Endothelial cell of umbilical vein (primary cell): ENCODE measurements around the gene SMAD3. TPM values are rescaled to one million over a fixed set of nuclear protein-coding genes. Genes with fewer than 3 reads are reported as not detected.

Experiments
- BruUV-seq: library from RNA; stranded (reverse); fragments of 400-500 nt; replicated peaks from 2 replicates; lab custom pipeline; 2021; lab: Mats Ljungman, UMichigan
- CTCF ChIA-PET: fragments of 300-600, 350-600 bp; sonication (Branson Sonifier 250); formaldehyde crosslinking; loops from one replicate; lab custom pipeline; 2021; ENCODE audit warnings: antibody characterized with exemption, inconsistent platforms; lab: Charles Lee
- POLR2A ChIA-PET: fragments of 300-600, 350-600 bp; sonication (Branson Sonifier 250); formaldehyde crosslinking; loops from one replicate; lab custom pipeline; 2021; ENCODE audit warnings: antibody characterized with exemption, inconsistent platforms; lab: Charles Lee
- DNase-seq: peaks from one replicate; pipeline ENCODE4 v3.0.0-alpha.2; 2011; ENCODE audit warnings: low read depth, low spot score
- FAIRE-seq: peaks from 2 replicates; lab custom pipeline; 2011; peaks lifted over from hg19 to GRCh38; lab: Jason Lieb, UNC
- H2AFZ ChIP-seq: 2 replicates; pipeline ENCODE4 v1.6.0; 2012; ENCODE audit warnings: low read depth, low read length, control low read depth, inconsistent platforms
- H3K27ac ChIP-seq: 2 replicates; pipeline ENCODE4 v1.5.1; 2011; ENCODE audit warnings: low read depth, mild to moderate bottlenecking, control low read depth, low read length, moderate library complexity; ENCODE audit not compliant: insufficient read depth
- H3K27me3 ChIP-seq, 2 experiments: 2 replicates each; pipeline versions ENCODE4 v1.6.0 to v1.6.1; 2011; ENCODE audit warnings: low read length in 2 of 2, mixed read lengths in 1 of 2; ENCODE audit not compliant: control insufficient read depth in 2 of 2, insufficient read depth in 2 of 2
- H3K36me3 ChIP-seq, 2 experiments: 2 replicates in 1 of 2; 3 replicates in 1 of 2; pipeline ENCODE4 v1.5.1; 2011; ENCODE audit warnings: low read length in 2 of 2, mild to moderate bottlenecking in 1 of 2, moderate library complexity in 1 of 2; ENCODE audit not compliant: control insufficient read depth in 2 of 2, insufficient read depth in 2 of 2; ENCODE audit errors: extremely low read depth in 1 of 2
- H3K4me1 ChIP-seq: 3 replicates; pipeline ENCODE4 v1.5.1; 2011; ENCODE audit warnings: mild to moderate bottlenecking, low read length; ENCODE audit not compliant: control insufficient read depth, insufficient read depth; ENCODE audit errors: extremely low read depth
- H3K4me2 ChIP-seq: 2 replicates; pipeline ENCODE4 v1.6.1; 2011; ENCODE audit warnings: low read length, control low read depth, mixed read lengths; ENCODE audit not compliant: insufficient read depth
- H3K4me3 ChIP-seq, 3 experiments: fragments of 200-600 bp in 1 of 3; sonication (generic), shearing (Covaris generic) in 1 of 3; replicated peaks in 1 of 3; 2 replicates each; pipeline ENCODE4 v1.5.1; 2011 to 2016; ENCODE audit warnings: control low read depth in 3 of 3, low read length in 3 of 3, mild to moderate bottlenecking in 2 of 3, inconsistent platforms in 1 of 3, low read depth in 1 of 3, moderate library complexity in 1 of 3; ENCODE audit not compliant: insufficient read depth in 1 of 3
- H3K79me2 ChIP-seq: 2 replicates; pipeline ENCODE4 v1.6.0; 2012; ENCODE audit warnings: low read length, inconsistent platforms; ENCODE audit not compliant: control insufficient read depth, insufficient read depth
- H3K9ac ChIP-seq: replicated peaks from 2 replicates; pipeline ENCODE3; 2011; ENCODE audit warnings: low read length, control low read depth; ENCODE audit not compliant: insufficient read depth; ENCODE audit errors: extremely low read depth
- H3K9me1 ChIP-seq: replicated peaks from 3 replicates; pipeline ENCODE4 v1.6.0; 2011; ENCODE audit warnings: mild to moderate bottlenecking, low read length; ENCODE audit not compliant: control insufficient read depth, insufficient read depth; ENCODE audit errors: extremely low read depth
- H3K9me3 ChIP-seq: replicated peaks from 2 replicates; pipeline ENCODE4 v1.5.1; 2012; ENCODE audit warnings: low read length, inconsistent platforms; ENCODE audit not compliant: control insufficient read depth, insufficient read depth
- H4K20me1 ChIP-seq: replicated peaks from 2 replicates; pipeline ENCODE3; 2011; ENCODE audit warnings: mild to moderate bottlenecking, low read length; ENCODE audit not compliant: control insufficient read depth, insufficient read depth; ENCODE audit errors: extremely low read depth
- CTCF ChIP-seq, 2 donors: IDR thresholded peaks; 1 replicate in 1 of 2; 2 replicates in 1 of 2; pipeline ENCODE4 v1.5.1; 2011; ENCODE audit warnings: low read length in 2 of 2, mild to moderate bottlenecking in 2 of 2, moderate library complexity in 2 of 2, control low read depth in 1 of 2, inconsistent platforms in 1 of 2, low read depth in 1 of 2; ENCODE audit not compliant: insufficient read depth in 1 of 2; ENCODE audit errors: extremely low read depth in 1 of 2
- EZH2 ChIP-seq: IDR thresholded peaks from 2 replicates; pipeline ENCODE4 v1.6.1; 2012; ENCODE audit warnings: borderline replicate concordance, low read depth, mild to moderate bottlenecking, moderate library complexity, low read length, inconsistent platforms; ENCODE audit not compliant: severe bottlenecking
- FOS ChIP-seq: IDR thresholded peaks from 2 replicates; pipeline ENCODE4 v1.6.1; 2011; ENCODE audit warnings: mild to moderate bottlenecking, low read length, moderate library complexity, borderline replicate concordance; ENCODE audit not compliant: insufficient read depth
- GATA2 ChIP-seq: IDR thresholded peaks from 2 replicates; pipeline ENCODE4 v1.7.0; 2011; ENCODE audit warnings: low read depth, mild to moderate bottlenecking, moderate library complexity, mixed read lengths, low read length; ENCODE audit not compliant: insufficient read length, insufficient read depth
- JUN ChIP-seq: IDR thresholded peaks from 2 replicates; pipeline ENCODE4 v1.6.1; 2011; ENCODE audit warnings: borderline replicate concordance, low read depth; ENCODE audit not compliant: insufficient read length, insufficient read depth
- MAX ChIP-seq: IDR thresholded peaks from 2 replicates; pipeline ENCODE4 v1.6.1; 2011; ENCODE audit not compliant: insufficient read depth, insufficient read length
- MYC ChIP-seq: IDR thresholded peaks from one replicate; pipeline ENCODE4 v1.6.1; 2011; ENCODE audit warnings: mild to moderate bottlenecking, low read depth, low read length
- POLR2A ChIP-seq: IDR thresholded peaks from 2 replicates; pipeline ENCODE4 v1.6.1; 2012; ENCODE audit warnings: low read depth, mild to moderate bottlenecking, control low read depth, low read length
- POLR2AphosphoS5 ChIP-seq: IDR thresholded peaks from 2 replicates; pipeline ENCODE4 v1.6.1; 2012; ENCODE audit warnings: low read depth, mild to moderate bottlenecking, control low read depth, low read length, moderate library complexity; ENCODE audit not compliant: insufficient read depth
- dilution Hi-C: fragments of 300-500 bp; cut with MboI; formaldehyde crosslinking; loops from one replicate; pipeline ENCODE4 v1.15.0; 2019; ENCODE audit warnings: low sequenced_read_pairs; ENCODE audit not compliant: extremely low pct_ligation_motif_present
- intact Hi-C: fragments of 100-400 bp; cut with micrococcal nuclease; formaldehyde crosslinking; loops from one replicate; pipeline ENCODE4 v1.10.0; 2022
- polyA plus RNA-seq, 4 experiments: library from polyadenylated mRNA; depleted of rRNA in 3 of 4; stranded (reverse) in 3 of 4; unstranded in 1 of 4; fragments of >200 nt; gene quantifications; 2 replicates each; pipeline versions ENCODE4 v1.2.1 to v1.2.3, GENCODE V29; 2011 to 2012; ENCODE audit warnings: missing spikeins in 1 of 4
- total RNA-seq: library from RNA; stranded (reverse); gene quantifications from 2 replicates; pipeline ENCODE4 v1.2.3, GENCODE V29; 2021

The SMAD3 gene
- total and polyA plus RNA-seq, 2 donors (not counting 3 experiments of a cell fraction or from before 2014, with no cell fraction given) = 56.4 to 88.2 TPM

- H3K9ac ChIP-seq = no peak overlapping the region
- peaks cover 60% of the 10 kb centered on the region for H3K4me1 ChIP-seq
- no peaks in the 10 kb centered on the region for H4K20me1 ChIP-seq
- ChIA-PET POLR2A (no interaction called here), CTCF (interaction anchor here (1.2 to 1.9 kb wide), 3 partner anchors 19 to 180 kb away, joined by 3 to 7 read pairs (median 3); no protein-coding TSS in a partner anchor)
- H3K4me3 ChIP-seq = no peak overlapping the region
- DNase-seq (no peak), FAIRE-seq (peak; percentile 55)
- H3K9me1 ChIP-seq = no peaks in the 10 kb centered on the region
- TF ChIP-seq POLR2AphosphoS5 (peak; percentile 10), MAX (no peak)
- no peak overlapping the region for H3K4me2 ChIP-seq
- H3K79me2 ChIP-seq = peaks cover 95% of the 10 kb centered on the region
- H3K27ac ChIP-seq = peak overlapping the region; percentile 80
- H3K9me3 ChIP-seq = no peaks in the 10 kb centered on the region
- intact Hi-C loops = no loop called here
- no peaks in the 10 kb centered on the region for H3K36me3 ChIP-seq
- H3K27me3 ChIP-seq = no peaks in the 10 kb centered on the region
- no peak overlapping the region for H2AFZ ChIP-seq
- no TSS peak for BruUV-seq
- dilution Hi-C loops = no loop called here
These were observed 61.3 kb downstream of the SMAD3 start for GRCh38 chr15:67126551-67127330.

GRCh38 chr15:67127331-67127664 lies 61.9 kb downstream of the SMAD3 start:
- H3K9ac ChIP-seq = no peak overlapping the region
- DNase-seq (no peak), FAIRE-seq (peak; percentile 8)
- no peaks in the 10 kb centered on the region for H3K9me3 ChIP-seq
- peak overlapping the region; percentile 80 for H3K27ac ChIP-seq
- no peaks in the 10 kb centered on the region for H3K27me3 ChIP-seq
- dilution Hi-C loops (no loop called here), intact Hi-C loops (no loop called here)
- no peaks in the 10 kb centered on the region for H3K9me1 ChIP-seq
- CTCF ChIA-PET = interaction anchor here (0.5 to 1.5 kb wide), 6 partner anchors 16 to 181 kb away, joined by 3 to 4 read pairs (median 4); no protein-coding TSS in a partner anchor
- peaks cover 60% of the 10 kb centered on the region for H3K4me1 ChIP-seq
- H3K79me2 ChIP-seq = peaks cover 95% of the 10 kb centered on the region
- H3K4me2 ChIP-seq = no peak overlapping the region
- no peaks in the 10 kb centered on the region for H4K20me1 ChIP-seq
- H3K4me3 ChIP-seq = no peak overlapping the region
- H2AFZ ChIP-seq = no peak overlapping the region
- TF ChIP-seq JUN (no peak), GATA2 (no peak), MYC (no peak), POLR2A (no peak), EZH2 (no peak), FOS (no peak), POLR2AphosphoS5 (no peak), CTCF (IDR thresholded peaks at IDR 0.05; ENCODE audit: extremely low read depth in 1 of 2, insufficient read depth in 1 of 2, low read depth in 1 of 2, low read length in 2 of 2) (no peak), MAX (no peak)
- POLR2A ChIA-PET = interaction anchor here (0.5 kb wide), 1 partner anchor 24 kb away, joined by 3 read pairs; no protein-coding TSS in a partner anchor
- no TSS peak for BruUV-seq
- no peaks in the 10 kb centered on the region for H3K36me3 ChIP-seq
